NCI-H510A treated with DMSO at 0.1 percent for 48 hours (cell line): ENCODE results near the gene GOLGA6L24.
"Not testable (repeated sequence)": the region's sequence is repeated elsewhere in the genome, so short reads cannot be mapped to it uniquely, and the experiment has no call there.

Source experiments
- DNase-seq: peaks from one replicate; lab custom pipeline; 2025; lab: John Stamatoyannopoulos, UW

The GOLGA6L24 gene

GRCh38 chr15:28357984-28358383, at the start of gene GOLGA6L24:
Gene GOLGA6L24, minus strand, starts transcription at chr15:28358084. Its CDS starts 61 bp downstream, at chr15:28358023.
- not testable (repeated sequence) for DNase-seq

- DNase-seq, result not testable (repeated sequence)
These were observed 45.0 kb upstream of the GOLGA6L24 start for GRCh38 chr15:28402774-28403435.

- DNase-seq, result not testable (repeated sequence)
These were observed 38.1 kb upstream of the GOLGA6L24 start for GRCh38 chr15:28396022-28396421.

GRCh38 chr15:28380053-28380452, 22.2 kb upstream of the GOLGA6L24 start:
- not testable (repeated sequence) for DNase-seq

- DNase-seq, result not testable (repeated sequence)
These were observed 20.5 kb upstream of the GOLGA6L24 start, which contains the start of gene GOLGA8F for GRCh38 chr15:28378364-28378763. Gene GOLGA8F, plus strand, starts transcription at chr15:28378664. Its CDS starts 98 bp downstream, at chr15:28378762.

GRCh38 chr15:28365502-28365901, 7.6 kb upstream of the GOLGA6L24 start:
- DNase-seq, result not testable (repeated sequence)

- not testable (repeated sequence) for DNase-seq
These were observed 35.7 kb downstream of the GOLGA6L24 start, which contains the start of gene HERC2 for GRCh38 chr15:28322129-28322588. Gene HERC2, minus strand, starts transcription at chr15:28322179. Its CDS starts 746 bp downstream, at chr15:28321433.

GRCh38 chr15:28321358-28322078, 36.4 kb downstream of the GOLGA6L24 start:
- not testable (repeated sequence) for DNase-seq

- not testable (repeated sequence) for DNase-seq
These were observed 38.2 kb downstream of the GOLGA6L24 start for GRCh38 chr15:28319725-28320124.

GRCh38 chr15:28318828-28319227, 39.1 kb downstream of the GOLGA6L24 start:
- not testable (repeated sequence) for DNase-seq

GRCh38 chr15:28318122-28318521, 39.8 kb downstream of the GOLGA6L24 start:
- DNase-seq, result not testable (repeated sequence)

GRCh38 chr15:28316958-28317357, 40.9 kb downstream of the GOLGA6L24 start:
- DNase-seq, result not testable (repeated sequence)

- not testable (repeated sequence) for DNase-seq
These were observed 47.4 kb downstream of the GOLGA6L24 start for GRCh38 chr15:28310454-28310853.

GRCh38 chr15:28308718-28309117, 49.2 kb downstream of the GOLGA6L24 start:
- not testable (repeated sequence) for DNase-seq
